ENCODE data around the gene ATP11B. TPM values are rescaled to one million over a fixed set of nuclear protein-coding genes. Genes with fewer than 3 reads are reported as not detected.

Gene ATP11B
- total and polyA plus RNA-seq, 2 experiments from 2014 or later: 19.8 to 60.5 TPM

DNA sequence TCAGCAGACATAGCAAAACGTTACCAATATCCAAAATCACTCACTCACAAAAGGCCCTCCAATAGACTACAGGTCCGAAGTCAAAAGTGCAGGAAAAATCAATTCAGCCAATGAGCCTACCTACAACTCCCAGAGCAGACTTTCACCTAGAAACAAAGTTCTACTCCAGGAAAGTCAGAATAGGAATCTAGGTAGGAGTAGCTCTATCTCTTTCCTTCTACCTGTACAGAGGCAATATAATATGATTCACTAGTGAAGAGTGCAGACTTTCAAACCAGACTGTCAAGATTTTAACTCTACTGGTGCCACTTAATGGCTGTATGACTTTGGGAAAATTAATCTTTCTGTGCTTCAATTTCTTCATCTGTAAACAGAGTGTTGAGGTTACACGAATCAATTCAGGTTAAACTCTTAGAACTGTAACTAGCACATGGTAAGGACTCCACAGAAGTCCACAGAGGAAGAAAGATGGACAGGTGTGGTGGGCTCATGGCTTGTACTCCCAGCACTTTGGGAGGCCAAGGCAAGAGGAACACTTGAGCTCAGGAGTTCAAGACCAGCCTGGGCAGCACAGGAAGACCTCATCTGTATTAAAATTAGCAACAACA lies 177.6 kb downstream of the ATP11B start:
- H2AFZ ChIP-seq: no peak overlapping the region
- peak overlapping the region; percentile 26 for H3K4me2 ChIP-seq
- H3K79me2 ChIP-seq: peaks cover 98% of the 10 kb centered on the region
- peak overlapping the region; percentile 44 for H3K27ac ChIP-seq
- no peak overlapping the region for H3K4me3 ChIP-seq
- no peaks in the 10 kb centered on the region for H3K36me3 ChIP-seq (replicated peaks; ENCODE audit: insufficient read depth, low read depth)
- no peaks in the 10 kb centered on the region for H3K9me3 ChIP-seq (ENCODE audit: low read depth)
- no peaks in the 10 kb centered on the region for H3K27me3 ChIP-seq
- peaks cover 8% of the 10 kb centered on the region for H3K4me1 ChIP-seq (ENCODE audit: insufficient read depth)
- TF ChIP-seq EZH2phosphoT487 (IDR thresholded peaks at IDR 0.05; ENCODE audit: low read depth, severe bottlenecking, unreplicated experiment) (no peak), EZH2 (IDR thresholded peaks at IDR 0.05; ENCODE audit: borderline replicate concordance) (no peak)
- TF ChIP-seq, protein P1, sequence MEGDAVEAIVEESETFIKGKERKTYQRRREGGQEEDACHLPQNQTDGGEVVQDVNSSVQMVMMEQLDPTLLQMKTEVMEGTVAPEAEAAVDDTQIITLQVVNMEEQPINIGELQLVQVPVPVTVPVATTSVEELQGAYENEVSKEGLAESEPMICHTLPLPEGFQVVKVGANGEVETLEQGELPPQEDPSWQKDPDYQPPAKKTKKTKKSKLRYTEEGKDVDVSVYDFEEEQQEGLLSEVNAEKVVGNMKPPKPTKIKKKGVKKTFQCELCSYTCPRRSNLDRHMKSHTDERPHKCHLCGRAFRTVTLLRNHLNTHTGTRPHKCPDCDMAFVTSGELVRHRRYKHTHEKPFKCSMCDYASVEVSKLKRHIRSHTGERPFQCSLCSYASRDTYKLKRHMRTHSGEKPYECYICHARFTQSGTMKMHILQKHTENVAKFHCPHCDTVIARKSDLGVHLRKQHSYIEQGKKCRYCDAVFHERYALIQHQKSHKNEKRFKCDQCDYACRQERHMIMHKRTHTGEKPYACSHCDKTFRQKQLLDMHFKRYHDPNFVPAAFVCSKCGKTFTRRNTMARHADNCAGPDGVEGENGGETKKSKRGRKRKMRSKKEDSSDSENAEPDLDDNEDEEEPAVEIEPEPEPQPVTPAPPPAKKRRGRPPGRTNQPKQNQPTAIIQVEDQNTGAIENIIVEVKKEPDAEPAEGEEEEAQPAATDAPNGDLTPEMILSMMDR (IDR thresholded peaks at IDR 0.05; ENCODE audit: poor library complexity): no peak
- peak; percentile 37 for DNase-seq (ENCODE audit: low spot score)
- no peaks in the 10 kb centered on the region for H3K9me2 ChIP-seq (replicated peaks; ENCODE audit: insufficient read depth)
- 70% methylated on average over 3 of the region's 3 CpGs for WGBS (ENCODE audit: low lambda C conversion rate, missing lambda C conversion rate)
- peaks cover 30% of the 10 kb centered on the region for H4K20me1 ChIP-seq (ENCODE audit: insufficient read depth, poor library complexity, severe bottlenecking)

Other genes starting within 250 kb of the ATP11B start
- 41.5 and 49.2 TPM in 2 replicates for gene DCUN1D1, start 187.0 kb downstream of the ATP11B start, total RNA-seq
- 22.2 and 23.8 TPM in 2 replicates for gene DCUN1D1, start 187.0 kb downstream of the ATP11B start, polyA plus RNA-seq

All from hepatocyte (in vitro differentiated cells).